ENCODE measurements around the gene NIPAL3.

NIPAL3 gene

DNA sequence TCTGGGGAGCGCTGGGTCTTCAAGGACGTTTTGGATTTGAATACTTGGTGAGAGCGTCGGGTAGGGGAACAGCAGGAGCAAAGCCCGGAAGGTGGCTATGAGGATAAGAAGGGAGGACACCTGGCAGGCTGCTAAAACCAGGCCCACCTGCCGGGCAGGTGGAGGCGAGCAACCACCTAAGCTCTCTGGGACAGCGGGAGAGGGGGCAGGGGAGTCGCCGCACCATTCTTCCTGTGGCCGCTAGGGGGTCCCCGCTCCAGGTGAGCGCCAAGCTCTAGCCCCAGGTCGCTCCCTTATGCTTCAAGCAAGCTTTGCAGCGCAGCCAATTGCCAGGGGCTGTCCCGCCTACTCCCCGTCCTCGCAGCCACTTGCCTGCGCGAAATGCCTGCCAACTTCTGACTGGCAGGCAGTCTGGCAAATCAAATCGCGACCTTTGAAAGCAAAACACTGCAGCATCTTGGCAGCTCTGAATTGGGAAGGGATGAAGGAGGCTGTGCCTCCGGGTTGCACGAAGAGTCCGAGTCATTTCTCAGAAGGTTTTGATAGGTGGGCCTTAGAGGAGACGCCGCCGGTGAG is at the start of gene NIPAL3:
Gene NIPAL3 (plus strand): TSS at position 469 of the 576 bp plus-strand sequence. CDS start 3,746 bp downstream, outside the sequence.
- Mint-ChIP-seq H3K4me3 (peak within 1 kb of the TSS; percentile 86), H3K27me3 (no peaks in the 10 kb centered on the region), H3K9me3 (no peaks in the 10 kb centered on the region), H3K27ac (peak within 1 kb of the TSS; percentile 88), H3K4me1 (peaks cover 72% of the 10 kb centered on the region), H3K36me3 (peaks cover 27% of the 10 kb centered on the region)
- peak; percentile 99 for DNase-seq
- CTCF ChIA-PET: interaction anchor here (0.7 to 5.4 kb wide), 33 partner anchors 8 to 222 kb away, joined by 3 to 72 read pairs (median 6); partner anchors contain the start of gene RCAN3

GRCh38 chr1:24366707-24367106 is 48.9 kb upstream of the NIPAL3 start:
- Mint-ChIP-seq H3K36me3 (no peaks in the 10 kb centered on the region), H3K4me3 (no peak overlapping the region), H3K27me3 (peaks cover 6% of the 10 kb centered on the region), H3K27ac (no peak overlapping the region), H3K9me3 (no peaks in the 10 kb centered on the region), H3K4me1 (peaks cover 8% of the 10 kb centered on the region)
- DNase-seq: no peak
- CTCF ChIA-PET: interaction anchor here (0.7 to 1.5 kb wide), 2 partner anchors 19 to 167 kb away, joined by 3 to 4 read pairs; no protein-coding TSS in a partner anchor

DNA sequence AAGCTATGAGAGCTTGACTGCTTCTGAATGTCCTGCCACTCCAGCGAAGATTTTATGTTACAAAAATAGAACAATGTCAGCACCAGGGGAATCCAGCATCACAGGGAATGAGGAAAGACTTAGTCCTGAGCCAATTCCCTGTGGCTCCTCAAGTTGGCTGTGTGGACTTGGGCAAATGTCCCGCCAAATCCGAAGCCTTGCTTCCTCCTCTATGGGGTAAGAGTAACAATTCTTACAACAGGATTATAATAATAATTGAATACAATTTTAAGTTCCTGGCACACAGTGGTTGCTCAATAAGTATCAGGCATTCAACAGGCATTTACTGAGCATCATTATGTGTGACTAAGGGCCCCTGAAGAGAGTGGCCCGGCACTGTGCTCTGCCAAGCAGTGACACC is 46.4 kb upstream of the NIPAL3 start:
- Mint-ChIP-seq H3K27ac (no peak overlapping the region), H3K36me3 (no peaks in the 10 kb centered on the region), H3K4me3 (no peak overlapping the region), H3K27me3 (peaks cover under 1% of the 10 kb centered on the region), H3K9me3 (no peaks in the 10 kb centered on the region), H3K4me1 (peaks cover 8% of the 10 kb centered on the region)
- CTCF ChIA-PET: no interaction called here
- no peak for DNase-seq

GRCh38 chr1:24369801-24370200 is 45.8 kb upstream of the NIPAL3 start:
- no peak for DNase-seq
- CTCF ChIA-PET: no interaction called here
- Mint-ChIP-seq H3K4me1 (peaks cover 7% of the 10 kb centered on the region), H3K36me3 (no peaks in the 10 kb centered on the region), H3K4me3 (no peak overlapping the region), H3K27me3 (no peaks in the 10 kb centered on the region), H3K9me3 (no peaks in the 10 kb centered on the region), H3K27ac (no peak overlapping the region)

DNA sequence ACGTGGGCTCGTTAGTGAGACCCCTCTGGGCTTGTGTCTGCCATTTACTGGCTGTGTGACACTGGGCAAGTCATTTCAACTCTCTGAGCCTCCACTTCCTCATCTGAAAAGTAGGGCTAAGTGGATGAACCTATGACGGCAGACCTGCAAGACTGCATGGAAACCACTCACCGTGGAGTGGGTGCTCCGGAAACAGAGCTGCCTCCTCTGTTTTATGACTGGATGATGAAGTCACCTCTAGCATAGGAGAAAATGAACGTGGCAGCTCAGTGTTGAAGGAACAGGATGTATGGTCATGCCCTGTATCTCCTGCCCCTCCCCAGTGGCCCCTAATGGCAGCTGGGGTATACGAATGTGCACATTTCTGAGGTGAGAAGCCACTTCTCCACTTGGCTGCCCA is 42.6 kb upstream of the NIPAL3 start:
- Mint-ChIP-seq H3K27ac (no peak overlapping the region), H3K9me3 (no peaks in the 10 kb centered on the region), H3K36me3 (no peaks in the 10 kb centered on the region), H3K27me3 (no peaks in the 10 kb centered on the region), H3K4me3 (no peak overlapping the region), H3K4me1 (no peaks in the 10 kb centered on the region)
- CTCF ChIA-PET: no interaction called here
- no peak for DNase-seq

GRCh38 chr1:24373710-24374109 is 41.9 kb upstream of the NIPAL3 start:
- H3K27ac Mint-ChIP-seq: no peak overlapping the region
- CTCF ChIA-PET: no interaction called here
- no peaks in the 10 kb centered on the region for H3K36me3 Mint-ChIP-seq
- DNase-seq: no peak
- H3K4me3 Mint-ChIP-seq: no peak overlapping the region
- no peaks in the 10 kb centered on the region for H3K9me3 Mint-ChIP-seq
- H3K27me3 Mint-ChIP-seq: no peaks in the 10 kb centered on the region
- no peaks in the 10 kb centered on the region for H3K4me1 Mint-ChIP-seq

DNA sequence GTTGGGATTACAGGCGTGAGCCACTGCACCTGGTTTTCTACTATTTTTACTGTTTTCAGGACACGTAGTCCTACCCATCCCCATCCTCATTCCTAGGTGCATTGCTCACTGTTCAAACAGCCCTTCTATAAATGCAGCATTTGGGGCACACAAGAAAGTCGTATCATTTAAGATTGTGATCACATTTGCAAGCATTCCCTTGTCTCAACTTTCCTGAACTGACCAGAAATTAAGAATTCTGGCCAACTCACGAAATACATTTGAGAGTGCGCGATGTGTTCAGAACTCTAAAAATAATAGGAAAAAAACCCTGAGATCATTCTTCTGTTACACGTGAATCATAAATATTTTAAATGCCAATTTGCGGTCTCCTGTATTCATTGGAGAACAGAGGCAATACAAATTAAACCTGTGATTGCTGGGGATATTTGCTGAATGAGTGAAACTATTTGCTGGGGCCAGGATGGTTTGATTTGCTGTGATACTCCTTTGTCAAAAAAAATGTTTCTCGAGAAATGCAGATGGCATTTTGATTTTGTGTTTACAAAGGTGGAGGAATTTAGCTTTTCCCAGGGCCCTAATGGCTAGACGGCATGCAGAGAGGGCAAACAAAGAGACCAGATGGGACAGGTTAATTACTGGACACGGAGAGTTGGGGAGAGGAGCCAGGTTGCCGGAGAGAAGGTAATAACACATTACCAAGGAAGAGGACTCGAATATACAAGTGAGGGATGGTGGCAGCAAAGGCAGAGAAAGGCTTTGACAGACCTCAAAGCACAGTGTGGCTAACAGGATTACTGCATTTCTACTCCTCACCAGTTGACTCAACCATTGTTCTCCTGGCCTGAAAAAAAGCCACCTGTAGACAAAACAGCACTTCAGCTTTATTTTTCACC is 40.5 kb upstream of the NIPAL3 start:
- H3K4me3 Mint-ChIP-seq: no peak overlapping the region
- no peaks in the 10 kb centered on the region for H3K9me3 Mint-ChIP-seq
- no peak for DNase-seq
- no peaks in the 10 kb centered on the region for H3K27me3 Mint-ChIP-seq
- peaks cover 2% of the 10 kb centered on the region for H3K36me3 Mint-ChIP-seq
- CTCF ChIA-PET: no interaction called here
- no peak overlapping the region for H3K27ac Mint-ChIP-seq
- H3K4me1 Mint-ChIP-seq: no peaks in the 10 kb centered on the region

DNA sequence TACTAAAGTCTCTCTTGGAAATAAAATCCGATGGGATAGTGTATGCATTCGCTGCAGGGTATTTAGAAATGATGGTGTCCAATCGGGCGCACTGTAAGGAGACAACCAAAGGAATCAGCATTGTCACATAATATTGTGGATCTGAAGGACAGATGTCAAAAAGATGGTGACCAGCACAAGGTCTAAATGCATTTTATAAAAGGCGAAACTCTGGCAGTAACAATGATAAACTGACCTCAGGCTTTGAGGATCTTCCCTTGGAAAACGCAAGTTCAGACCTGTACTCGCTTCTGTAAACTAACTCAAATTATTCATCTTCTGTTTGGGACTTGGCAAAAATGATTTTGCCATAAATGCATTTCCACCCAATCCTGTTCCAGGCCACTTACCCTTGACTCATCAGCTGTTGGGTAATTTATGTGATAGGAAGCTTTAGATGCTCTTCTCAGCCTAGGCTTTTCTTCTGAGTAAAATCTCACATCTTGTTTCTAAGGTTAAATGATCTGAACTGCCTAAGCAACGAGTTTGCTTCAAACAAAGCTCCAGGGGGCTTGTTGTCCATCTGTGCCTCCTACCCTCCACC is 35.8 kb upstream of the NIPAL3 start:
- Mint-ChIP-seq H3K27ac (no peak overlapping the region), H3K36me3 (peaks cover 6% of the 10 kb centered on the region), H3K4me1 (peaks cover 12% of the 10 kb centered on the region), H3K9me3 (no peaks in the 10 kb centered on the region), H3K27me3 (no peaks in the 10 kb centered on the region), H3K4me3 (no peak overlapping the region)
- CTCF ChIA-PET: interaction anchor here (11.1 kb wide), 1 partner anchor 180 kb away, joined by 155 read pairs; no protein-coding TSS in a partner anchor
- DNase-seq: no peak

DNA sequence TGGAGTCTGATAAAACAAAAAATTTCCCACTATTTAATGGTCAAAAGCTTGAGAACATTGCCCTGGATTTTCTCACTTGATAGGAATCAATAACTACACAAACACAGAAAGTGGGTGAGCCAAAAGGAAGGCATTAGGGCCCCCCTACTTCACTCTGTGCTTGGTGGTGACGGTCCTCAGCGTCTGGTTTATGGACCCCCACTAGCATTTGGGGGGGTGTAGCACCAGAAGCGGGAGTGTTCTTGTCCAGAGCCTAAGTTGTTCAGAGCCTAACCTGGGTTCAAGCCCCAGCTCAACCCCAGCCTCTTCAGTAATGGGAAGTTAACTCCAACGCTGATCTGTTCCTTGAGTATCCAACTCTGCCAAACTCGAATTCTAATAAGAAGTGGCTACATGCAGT is 35.1 kb upstream of the NIPAL3 start:
- Mint-ChIP-seq H3K4me3 (no peak overlapping the region), H3K27ac (no peak overlapping the region)
- CTCF ChIA-PET: interaction anchor here (11.1 kb wide), 1 partner anchor 181 kb away, joined by 155 read pairs; no protein-coding TSS in a partner anchor

DNA sequence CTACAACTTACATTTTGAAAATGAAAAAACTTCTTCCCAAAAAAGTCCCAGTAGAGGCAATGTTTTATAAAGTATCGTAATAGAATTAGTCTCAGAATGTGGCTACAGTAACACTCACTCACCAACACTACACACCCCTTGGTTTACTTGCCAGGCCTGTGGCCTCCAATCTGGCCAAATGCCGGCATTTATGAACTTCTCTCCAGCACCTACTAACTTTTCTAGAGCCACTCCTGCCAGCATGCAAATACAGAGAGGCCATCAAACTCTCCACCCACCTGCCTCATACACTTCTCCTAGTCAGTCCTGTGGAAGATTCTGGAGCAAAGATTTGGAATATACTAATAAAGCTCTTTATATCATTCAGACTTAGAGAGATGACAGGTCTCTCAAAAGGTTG is 34.3 kb upstream of the NIPAL3 start:
- Mint-ChIP-seq H3K36me3 (peaks cover 6% of the 10 kb centered on the region), H3K9me3 (no peaks in the 10 kb centered on the region), H3K4me3 (no peak overlapping the region), H3K27me3 (no peaks in the 10 kb centered on the region), H3K4me1 (peaks cover 23% of the 10 kb centered on the region), H3K27ac (no peak overlapping the region)
- CTCF ChIA-PET: interaction anchor here (2.0 to 11.1 kb wide), 2 partner anchors 10 to 181 kb away, joined by 7 to 155 read pairs; no protein-coding TSS in a partner anchor
- DNase-seq: no peak

More for the DNA sequence above, 35.1 kb upstream of the NIPAL3 start:
- Mint-ChIP-seq H3K27me3 (no peaks in the 10 kb centered on the region), H3K36me3 (peaks cover 6% of the 10 kb centered on the region), H3K4me1 (peaks cover 19% of the 10 kb centered on the region), H3K9me3 (no peaks in the 10 kb centered on the region)
- DNase-seq: no peak

GRCh38 chr1:24382165-24382577 is 33.4 kb upstream of the NIPAL3 start:
- peaks cover 6% of the 10 kb centered on the region for H3K36me3 Mint-ChIP-seq
- peaks cover 26% of the 10 kb centered on the region for H3K4me1 Mint-ChIP-seq
- DNase-seq: no peak
- no peaks in the 10 kb centered on the region for H3K9me3 Mint-ChIP-seq
- H3K4me3 Mint-ChIP-seq: no peak overlapping the region
- CTCF ChIA-PET: interaction anchor here (0.7 to 11.1 kb wide), 3 partner anchors 9 to 182 kb away, joined by 3 to 155 read pairs (median 7); no protein-coding TSS in a partner anchor
- H3K27ac Mint-ChIP-seq: no peak overlapping the region
- H3K27me3 Mint-ChIP-seq: no peaks in the 10 kb centered on the region

- no peak for DNase-seq
- no peak overlapping the region for H3K4me3 Mint-ChIP-seq
These were observed 32.1 kb upstream of the NIPAL3 start for GRCh38 chr1:24383381-24383940.

DNA sequence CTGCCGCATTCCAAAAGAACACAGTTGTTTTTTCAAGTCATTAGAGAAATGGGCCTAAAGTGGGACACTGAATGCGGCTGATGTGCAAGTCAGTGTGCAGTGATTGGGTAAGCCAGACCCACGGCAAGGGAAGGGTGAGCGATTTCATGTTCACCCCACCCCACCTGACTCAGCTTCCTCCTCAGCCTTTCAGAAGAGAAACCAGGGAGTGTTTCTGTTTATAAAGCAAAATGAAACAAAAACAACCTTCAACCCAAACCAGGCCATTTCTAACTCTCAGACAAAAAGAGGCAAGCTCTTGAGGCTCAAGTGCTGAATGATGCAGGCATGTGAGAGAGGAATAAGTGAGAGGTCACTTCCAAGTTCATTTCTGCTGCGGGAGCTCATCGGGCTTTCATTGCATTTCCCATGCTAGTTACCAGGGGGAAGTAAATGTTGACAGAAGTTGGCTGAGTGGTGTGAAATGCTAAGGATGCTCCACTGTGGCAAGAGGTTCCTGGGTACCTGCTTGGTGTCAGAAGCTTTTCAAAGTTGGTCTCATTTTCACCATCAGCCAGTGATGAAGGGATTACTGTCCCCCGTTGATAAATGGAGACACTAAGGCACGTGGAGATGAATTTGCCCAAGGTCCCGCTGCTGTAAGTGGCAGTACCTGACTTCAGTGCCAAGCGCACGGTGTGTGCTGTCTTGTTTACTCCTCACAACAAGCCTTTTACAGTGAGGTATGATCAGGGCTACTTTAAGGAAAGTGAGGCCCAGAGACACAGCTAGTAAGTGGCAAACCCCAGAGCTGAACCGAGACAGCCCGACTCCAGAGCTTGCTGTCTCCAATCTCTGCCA is 31.1 kb upstream of the NIPAL3 start:
- Mint-ChIP-seq H3K4me1 (peaks cover 26% of the 10 kb centered on the region), H3K36me3 (peaks cover 5% of the 10 kb centered on the region), H3K27me3 (no peaks in the 10 kb centered on the region), H3K9me3 (no peaks in the 10 kb centered on the region), H3K4me3 (peak overlapping the region; percentile 33), H3K27ac (peak overlapping the region; percentile 91)
- DNase-seq: peak; percentile 66
- CTCF ChIA-PET: interaction anchor here (0.8 to 11.1 kb wide), 14 partner anchors 9 to 279 kb away, joined by 3 to 155 read pairs (median 4); partner anchors contain the start of genes GRHL3 and NIPAL3

More at GRCh38 chr1:24383381-24383940, 32.1 kb upstream of the NIPAL3 start:
- Mint-ChIP-seq H3K27me3 (no peaks in the 10 kb centered on the region), H3K36me3 (peaks cover 6% of the 10 kb centered on the region), H3K4me1 (peaks cover 26% of the 10 kb centered on the region), H3K27ac (peak overlapping the region; percentile 91), H3K9me3 (no peaks in the 10 kb centered on the region)
- CTCF ChIA-PET: interaction anchor here (1.3 to 11.1 kb wide), 7 partner anchors 10 to 198 kb away, joined by 3 to 155 read pairs (median 9); no protein-coding TSS in a partner anchor
